DND-41 (cell line): ENCODE results near the gene ARSI.
"Not testable (repeated sequence)": the region's sequence is repeated elsewhere in the genome, so short reads cannot be mapped to it uniquely, and the experiment has no call there.

ENCODE experiments used
- ATAC-seq: fragments of 200-7000 bp; cut with Tn5 transposase; 3 replicates; pipeline ENCODE4 v1.9.1; 2021; ENCODE audit warnings: low read depth; ENCODE audit not compliant: insufficient read depth
- DNase-seq: peaks from one replicate; pipeline ENCODE4 v3.0.0-alpha.2; 2020
- H2AFZ ChIP-seq: 2 replicates; pipeline ENCODE4 v1.6.0; 2012; ENCODE audit warnings: low read depth, low read length
- H3K27ac ChIP-seq: 2 replicates; pipeline ENCODE4 v1.5.1; 2012; ENCODE audit warnings: low read length, inconsistent platforms
- H3K27me3 ChIP-seq: fragments of 200-600 bp; sonication (generic); 2 replicates; pipeline ENCODE4 v1.6.0; 2012; ENCODE audit warnings: low read length, mild to moderate bottlenecking, inconsistent platforms; ENCODE audit not compliant: insufficient read depth, poor library complexity
- H3K36me3 ChIP-seq: 2 replicates; pipeline ENCODE4 v1.5.1; 2012; ENCODE audit warnings: low read length, inconsistent platforms; ENCODE audit not compliant: insufficient read depth
- H3K4me1 ChIP-seq: 2 replicates; pipeline ENCODE4 v1.5.1; 2012; ENCODE audit warnings: mild to moderate bottlenecking, low read length; ENCODE audit not compliant: insufficient read depth
- H3K4me2 ChIP-seq: 2 replicates; pipeline ENCODE4 v1.6.0; 2012; ENCODE audit warnings: mild to moderate bottlenecking, moderate library complexity, low read length, inconsistent platforms; ENCODE audit not compliant: insufficient read depth
- H3K4me3 ChIP-seq, 2 experiments: fragments of 200-600 bp in 1 of 2; shearing (Covaris generic) in 1 of 2; 2 replicates each; pipeline ENCODE4 v1.5.1; 2012 to 2016; ENCODE audit warnings: inconsistent platforms in 2 of 2, low read length in 2 of 2, mild to moderate bottlenecking in 2 of 2, low read depth in 1 of 2, moderate library complexity in 1 of 2
- H3K79me2 ChIP-seq: 2 replicates; pipeline ENCODE4 v1.6.0; 2012; ENCODE audit warnings: low read length, inconsistent platforms; ENCODE audit not compliant: insufficient read depth
- H3K9ac ChIP-seq: 2 replicates; pipeline ENCODE4 v1.6.0; 2012; ENCODE audit warnings: low read depth, mild to moderate bottlenecking, inconsistent platforms, low read length, moderate library complexity
- H3K9me3 ChIP-seq: 2 replicates; pipeline ENCODE4 v1.5.1; 2012; ENCODE audit warnings: low read length, moderate library complexity, mild to moderate bottlenecking, inconsistent platforms; ENCODE audit not compliant: insufficient read depth, severe bottlenecking
- H4K20me1 ChIP-seq: 2 replicates; pipeline ENCODE4 v1.6.0; 2012; ENCODE audit warnings: low read length; ENCODE audit not compliant: insufficient read depth
- EZH2 ChIP-seq: IDR thresholded peaks from 3 replicates; pipeline ENCODE4 v1.6.1; 2012; ENCODE audit warnings: borderline replicate concordance, low read depth, mild to moderate bottlenecking, moderate library complexity, low read length, inconsistent platforms; ENCODE audit not compliant: severe bottlenecking
- TF ChIP-seq, protein P1 (sequence below): IDR thresholded peaks from 2 replicates; pipeline ENCODE4 v1.5.1; 2012; ENCODE audit warnings: borderline replicate concordance, low read length, moderate library complexity, mild to moderate bottlenecking; ENCODE audit not compliant: poor library complexity, severe bottlenecking; ENCODE audit errors: extremely low read depth

Gene ARSI

DNA sequence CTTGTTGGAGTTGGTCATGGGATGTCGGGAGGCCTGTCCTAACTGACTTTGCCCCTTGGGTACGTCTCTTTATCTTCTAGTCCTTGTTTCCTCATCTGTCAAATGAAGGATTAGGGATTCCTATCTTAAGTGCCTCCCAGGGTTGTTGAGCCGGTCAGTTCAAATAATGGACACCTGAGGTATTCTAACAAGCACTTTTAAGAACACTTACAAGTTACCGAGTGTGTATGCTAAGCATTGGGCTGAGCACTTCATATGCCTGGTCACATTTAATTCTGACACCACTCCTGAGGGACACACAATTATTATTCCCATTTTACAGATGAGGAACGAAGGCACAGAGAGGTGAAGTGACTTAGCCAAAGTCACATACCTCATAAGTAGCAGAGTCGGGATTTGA lies 50.2 kb downstream of the ARSI start:
- Histone ChIP-seq H3K4me2 (no peak overlapping the region), H3K9me3 (no peaks in the 10 kb centered on the region), H3K27me3 (peaks cover 13% of the 10 kb centered on the region), H3K4me1 (no peaks in the 10 kb centered on the region), H3K9ac (no peak overlapping the region), H4K20me1 (no peaks in the 10 kb centered on the region; the same call in 1 of the 2 replicates), H2AFZ (no peak overlapping the region), H3K27ac (no peak overlapping the region), H3K36me3 (no peaks in the 10 kb centered on the region), H3K79me2 (no peaks in the 10 kb centered on the region), H3K4me3 (no peak overlapping the region)
- TF ChIP-seq, protein P1, sequence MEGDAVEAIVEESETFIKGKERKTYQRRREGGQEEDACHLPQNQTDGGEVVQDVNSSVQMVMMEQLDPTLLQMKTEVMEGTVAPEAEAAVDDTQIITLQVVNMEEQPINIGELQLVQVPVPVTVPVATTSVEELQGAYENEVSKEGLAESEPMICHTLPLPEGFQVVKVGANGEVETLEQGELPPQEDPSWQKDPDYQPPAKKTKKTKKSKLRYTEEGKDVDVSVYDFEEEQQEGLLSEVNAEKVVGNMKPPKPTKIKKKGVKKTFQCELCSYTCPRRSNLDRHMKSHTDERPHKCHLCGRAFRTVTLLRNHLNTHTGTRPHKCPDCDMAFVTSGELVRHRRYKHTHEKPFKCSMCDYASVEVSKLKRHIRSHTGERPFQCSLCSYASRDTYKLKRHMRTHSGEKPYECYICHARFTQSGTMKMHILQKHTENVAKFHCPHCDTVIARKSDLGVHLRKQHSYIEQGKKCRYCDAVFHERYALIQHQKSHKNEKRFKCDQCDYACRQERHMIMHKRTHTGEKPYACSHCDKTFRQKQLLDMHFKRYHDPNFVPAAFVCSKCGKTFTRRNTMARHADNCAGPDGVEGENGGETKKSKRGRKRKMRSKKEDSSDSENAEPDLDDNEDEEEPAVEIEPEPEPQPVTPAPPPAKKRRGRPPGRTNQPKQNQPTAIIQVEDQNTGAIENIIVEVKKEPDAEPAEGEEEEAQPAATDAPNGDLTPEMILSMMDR, result no peak
- TF ChIP-seq EZH2, result no peak
- ATAC-seq, result no peak
- no peak for DNase-seq

DNA sequence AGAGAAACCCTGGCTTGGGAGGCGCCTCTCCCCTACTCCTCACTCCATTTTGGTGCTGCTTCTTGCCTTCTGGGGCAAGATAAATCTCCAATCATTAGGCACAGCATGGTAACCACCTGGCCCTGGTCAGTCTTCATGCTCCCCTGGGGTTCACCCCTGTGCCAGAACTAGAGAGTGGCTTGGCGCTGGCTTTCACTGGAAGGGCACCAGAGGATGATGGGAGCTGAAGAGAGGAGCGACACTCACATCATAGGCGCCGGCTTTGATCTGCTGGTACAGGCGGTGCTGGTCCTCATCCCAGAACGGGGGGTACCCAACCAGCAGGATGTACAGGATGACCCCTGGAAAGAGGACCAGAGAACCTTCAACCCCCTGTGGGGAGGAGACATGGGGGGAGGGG lies 51.2 kb downstream of the ARSI start:
- no peak overlapping the region for H2AFZ ChIP-seq
- H3K4me3 ChIP-seq, result no peak overlapping the region
- no peaks in the 10 kb centered on the region for H3K79me2 ChIP-seq
- no peak overlapping the region for H3K4me2 ChIP-seq
- peaks cover 13% of the 10 kb centered on the region for H3K27me3 ChIP-seq
- DNase-seq (no peak), ATAC-seq (no peak)
- no peaks in the 10 kb centered on the region for H3K9me3 ChIP-seq
- no peaks in the 10 kb centered on the region for H3K36me3 ChIP-seq
- no peaks in the 10 kb centered on the region for H3K4me1 ChIP-seq
- no peak overlapping the region for H3K27ac ChIP-seq
- no peaks in the 10 kb centered on the region; the same call in 1 of the 2 replicates for H4K20me1 ChIP-seq
- H3K9ac ChIP-seq, result no peak overlapping the region
- TF ChIP-seq EZH2, result no peak
- TF ChIP-seq, protein P1, result no peak

DNA sequence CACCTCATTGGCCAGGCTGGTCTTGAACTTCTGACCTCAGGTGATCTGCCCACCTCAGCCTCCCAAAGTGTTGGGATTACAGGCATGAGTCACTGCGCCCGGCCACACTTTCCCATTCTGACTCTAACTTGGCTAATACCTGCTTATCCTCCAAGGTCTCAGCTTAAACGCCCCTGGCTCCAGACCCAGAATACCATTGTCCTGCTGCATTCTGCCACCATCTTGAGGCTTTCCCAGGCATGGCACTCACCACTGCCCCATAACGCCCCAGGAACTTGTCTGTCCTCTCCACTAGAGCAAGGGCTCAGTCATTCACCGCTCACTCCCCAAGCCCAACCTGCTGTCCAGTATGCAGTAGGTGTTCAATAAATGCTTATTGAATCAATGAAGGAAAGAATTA lies 53.0 kb downstream of the ARSI start:
- Histone ChIP-seq H3K9ac (no peak overlapping the region), H4K20me1 (no peaks in the 10 kb centered on the region), H3K27me3 (peaks cover 13% of the 10 kb centered on the region), H3K36me3 (no peaks in the 10 kb centered on the region), H3K4me3 (no peak overlapping the region), H3K9me3 (no peaks in the 10 kb centered on the region), H3K27ac (no peak overlapping the region), H3K4me1 (no peaks in the 10 kb centered on the region), H3K4me2 (no peak overlapping the region), H2AFZ (no peak overlapping the region), H3K79me2 (no peaks in the 10 kb centered on the region)
- no peak for TF ChIP-seq EZH2
- TF ChIP-seq, protein P1, result no peak
- no peak for ATAC-seq
- no peak for DNase-seq

DNA sequence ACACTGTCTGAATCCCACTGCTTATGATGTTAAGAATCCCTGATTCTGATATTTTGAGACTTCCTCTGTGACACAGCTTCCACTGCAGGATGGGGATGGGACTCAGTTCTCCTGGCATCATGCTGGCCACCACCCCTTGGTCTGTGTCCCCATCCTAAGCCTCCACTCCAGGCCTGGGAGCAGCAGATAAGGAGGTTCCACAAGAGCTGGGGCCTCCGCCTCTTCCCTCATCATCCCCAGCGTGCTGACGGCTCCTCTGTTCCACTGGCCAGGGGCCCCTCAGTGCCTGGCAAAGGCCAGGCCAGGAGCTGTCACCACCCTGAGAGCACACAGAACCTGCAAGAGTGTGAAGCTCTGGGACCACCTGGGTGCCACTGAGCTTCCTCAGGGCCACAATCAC lies 53.8 kb downstream of the ARSI start:
- no peak overlapping the region for H3K4me3 ChIP-seq
- no peak overlapping the region for H3K4me2 ChIP-seq
- no peaks in the 10 kb centered on the region for H3K4me1 ChIP-seq
- no peaks in the 10 kb centered on the region for H3K79me2 ChIP-seq
- H3K27me3 ChIP-seq, result peaks cover 13% of the 10 kb centered on the region
- no peak for ATAC-seq
- TF ChIP-seq, protein P1, result no peak
- TF ChIP-seq EZH2, result no peak
- no peak overlapping the region for H3K9ac ChIP-seq
- no peak overlapping the region for H2AFZ ChIP-seq
- no peaks in the 10 kb centered on the region for H4K20me1 ChIP-seq
- no peaks in the 10 kb centered on the region for H3K9me3 ChIP-seq
- H3K27ac ChIP-seq, result no peak overlapping the region
- no peak for DNase-seq
- H3K36me3 ChIP-seq, result no peaks in the 10 kb centered on the region

DNA sequence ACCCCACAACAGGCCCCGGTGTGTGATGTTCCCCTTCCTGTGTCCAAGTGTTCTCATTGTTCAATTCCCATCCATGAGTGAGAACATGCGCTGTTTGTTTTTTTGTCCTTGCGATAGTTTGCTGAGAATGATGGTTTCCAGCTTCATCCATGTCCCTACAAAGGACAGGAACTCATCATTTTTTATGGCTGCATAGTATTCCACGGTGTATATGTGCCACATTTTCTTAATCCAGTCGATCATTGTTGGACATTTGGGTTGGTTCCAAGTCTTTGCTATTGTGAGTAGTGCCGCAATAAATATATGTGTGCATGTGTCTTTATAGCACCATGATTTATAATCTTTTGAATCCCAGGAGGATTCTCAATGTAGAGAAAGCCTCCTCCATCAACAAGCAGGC lies 54.2 kb downstream of the ARSI start:
- H3K36me3 ChIP-seq, H3K79me2 ChIP-seq, ATAC-seq, H3K27ac ChIP-seq, H3K4me1 ChIP-seq, H2AFZ ChIP-seq, H4K20me1 ChIP-seq, H3K9ac ChIP-seq, DNase-seq, H3K4me2 ChIP-seq, H3K9me3 ChIP-seq, H3K4me3 ChIP-seq: not testable (repeated sequence)
- peaks cover 11% of the 10 kb centered on the region for H3K27me3 ChIP-seq
